ENCODE data around the gene OSBPL10. TPM values are rescaled to one million over a fixed set of nuclear protein-coding genes. Genes with fewer than 3 reads are reported as not detected.

Gene OSBPL10
- total and polyA plus RNA-seq, 2 of the 4 experiments (the other 2 are of a cell fraction): 9.5 to 10.1 TPM

GRCh38 chr3:31775383-31775782 is 205.7 kb downstream of the OSBPL10 start:
- H2BK20ac ChIP-seq (ENCODE audit: low read depth, low read length): no peak overlapping the region
- no peak overlapping the region for H2AFZ ChIP-seq (replicated peaks; ENCODE audit: low read length, poor library complexity)
- H2AK9ac ChIP-seq (replicated peaks; ENCODE audit: low read depth, low read length, poor library complexity): no peak overlapping the region
- H3K4me2 ChIP-seq (ENCODE audit: low read depth, low read length): no peak overlapping the region
- no peak overlapping the region for H3K18ac ChIP-seq (ENCODE audit: low read depth, low read length)
- no peaks in the 10 kb centered on the region for H3K27me3 ChIP-seq (ENCODE audit: control insufficient read depth, insufficient read depth, low read length)
- in situ Hi-C loops (cut with MboI; ENCODE audit: low sequenced_read_pairs) (no loop called here), dilution Hi-C loops (cut with HindIII; ENCODE audit: low sequenced_read_pairs, unreplicated experiment) (no loop called here), intact Hi-C loops (cut with micrococcal nuclease) (no loop called here)
- H2BK15ac ChIP-seq (ENCODE audit: low read depth, low read length): no peak overlapping the region
- no peak overlapping the region for H3K4me3 ChIP-seq (ENCODE audit: insufficient read depth, low read depth, low read length)
- DNase-seq (no peak), ATAC-seq (ENCODE audit: low read depth) (no peak)
- H3K56ac ChIP-seq (ENCODE audit: extremely low read depth, insufficient read depth, low read length): no peak overlapping the region
- no peak overlapping the region for H4K5ac ChIP-seq (ENCODE audit: low read depth, low read length)
- no peaks in the 10 kb centered on the region for H3K36me3 ChIP-seq (ENCODE audit: control insufficient read depth, insufficient read depth, low read length)
- peaks cover 5% of the 10 kb centered on the region; the same call in 1 of the 2 replicates for H3K9me1 ChIP-seq (ENCODE audit: insufficient read depth, low read length)
- H3K4ac ChIP-seq (ENCODE audit: low read depth, low read length): no peak overlapping the region
- CTCF ChIA-PET: no interaction called here
- no peak overlapping the region for H3K14ac ChIP-seq (replicated peaks; ENCODE audit: low read depth, low read length)
- no peak overlapping the region for H2AK5ac ChIP-seq (ENCODE audit: low read depth, low read length)
- no peak overlapping the region for H3K27ac ChIP-seq (ENCODE audit: insufficient read depth, low read length)
- H2BK5ac ChIP-seq (ENCODE audit: low read depth, low read length, poor library complexity, severe bottlenecking): no peak overlapping the region
- H4K20me1 ChIP-seq (ENCODE audit: insufficient read depth, low read length): no peaks in the 10 kb centered on the region
- H4K8ac ChIP-seq (ENCODE audit: low read depth in 2 of 2, low read length in 2 of 2): no peak overlapping the region
- H4K91ac ChIP-seq (ENCODE audit: insufficient read depth, low read depth, low read length): no peak overlapping the region
- no peak for TF ChIP-seq MAZ (IDR thresholded peaks at IDR 0.05; ENCODE audit: borderline replicate concordance, low read depth, low read length)
- no peak for TF ChIP-seq RFX5 (IDR thresholded peaks at IDR 0.05; ENCODE audit: low read depth, low read length)
- no peak for TF ChIP-seq MAFK (IDR thresholded peaks at IDR 0.05; ENCODE audit: low read depth, low read length)
- TF ChIP-seq RAD21 (IDR thresholded peaks at IDR 0.05; ENCODE audit: low read length): no peak
- no peak for TF ChIP-seq SMC3 (IDR thresholded peaks at IDR 0.05; ENCODE audit: low read depth, low read length)
- no peak for TF ChIP-seq NFE2L2 (IDR thresholded peaks at IDR 0.05; ENCODE audit: low read depth, low read length)
- TF ChIP-seq USF2 (IDR thresholded peaks at IDR 0.05; ENCODE audit: low read depth, low read length): no peak
- TF ChIP-seq CHD1 (IDR thresholded peaks at IDR 0.05; ENCODE audit: low read depth, low read length): no peak
- TF ChIP-seq BHLHE40 (IDR thresholded peaks at IDR 0.05; ENCODE audit: low read depth, low read length): no peak
- no peak for TF ChIP-seq CEBPB (IDR thresholded peaks at IDR 0.05; ENCODE audit: low read depth, low read length)
- no peak for TF ChIP-seq POLR2A (IDR thresholded peaks at IDR 0.05; ENCODE audit: low read depth, low read length)
- no peak for TF ChIP-seq FOS (IDR thresholded peaks at IDR 0.05; ENCODE audit: low read depth, low read length)
- TF ChIP-seq RCOR1 (IDR thresholded peaks at IDR 0.05; ENCODE audit: insufficient replicate concordance, low read length): no peak
- no peaks in the 10 kb centered on the region for H3K79me1 ChIP-seq (ENCODE audit: low read depth in 1 of 2, low read length in 2 of 2)
- H3K4me1 ChIP-seq (ENCODE audit: control insufficient read depth, insufficient read depth, low read length): no peaks in the 10 kb centered on the region
- H3K9me3 ChIP-seq (ENCODE audit: control insufficient read depth, insufficient read depth, low read length): no peaks in the 10 kb centered on the region
- no TSS peak for BruUV-seq (replicated peaks)
- no peak overlapping the region; the same call in 1 of the 2 replicates for H3K23ac ChIP-seq (ENCODE audit: low read depth, low read length)
- no peak overlapping the region for H2BK120ac ChIP-seq (ENCODE audit: low read depth, low read length)
- 95% methylated on average over 4 of the region's 4 CpGs; no CpG with 5 or more reads in 1 of the 2 experiments for WGBS, 2 experiments (ENCODE audit: extremely low coverage in 2 of 2, insufficient read length in 1 of 2)
- POLR2A ChIA-PET (ENCODE audit: unreplicated experiment): no interaction called here
- H3K9ac ChIP-seq (ENCODE audit: low read depth, low read length): no peak overlapping the region
